Hepatocyte (in vitro differentiated cells): ENCODE data around the gene ASPHD2.

Experiments used
- EZH2 ChIP-seq: fragments of 200-600 bp; sonication (generic); IDR thresholded peaks from 2 replicates; pipeline ENCODE4 v1.6.1; 2016; ENCODE audit warnings: antibody characterized with exemption, mild to moderate bottlenecking, borderline replicate concordance
- EZH2phosphoT487 ChIP-seq: fragments of 200-600 bp; sonication (generic); IDR thresholded peaks from one replicate; pipeline ENCODE4 v1.6.1; 2018; ENCODE audit warnings: antibody characterized with exemption, mild to moderate bottlenecking, low read depth, moderate library complexity; ENCODE audit not compliant: unreplicated experiment, severe bottlenecking
- TF ChIP-seq, protein P1 (sequence below): fragments of 200-600 bp; sonication (generic); IDR thresholded peaks from 2 replicates; pipeline ENCODE4 v1.5.1; 2016; ENCODE audit warnings: antibody characterized with exemption, mild to moderate bottlenecking; ENCODE audit not compliant: poor library complexity

DNA sequence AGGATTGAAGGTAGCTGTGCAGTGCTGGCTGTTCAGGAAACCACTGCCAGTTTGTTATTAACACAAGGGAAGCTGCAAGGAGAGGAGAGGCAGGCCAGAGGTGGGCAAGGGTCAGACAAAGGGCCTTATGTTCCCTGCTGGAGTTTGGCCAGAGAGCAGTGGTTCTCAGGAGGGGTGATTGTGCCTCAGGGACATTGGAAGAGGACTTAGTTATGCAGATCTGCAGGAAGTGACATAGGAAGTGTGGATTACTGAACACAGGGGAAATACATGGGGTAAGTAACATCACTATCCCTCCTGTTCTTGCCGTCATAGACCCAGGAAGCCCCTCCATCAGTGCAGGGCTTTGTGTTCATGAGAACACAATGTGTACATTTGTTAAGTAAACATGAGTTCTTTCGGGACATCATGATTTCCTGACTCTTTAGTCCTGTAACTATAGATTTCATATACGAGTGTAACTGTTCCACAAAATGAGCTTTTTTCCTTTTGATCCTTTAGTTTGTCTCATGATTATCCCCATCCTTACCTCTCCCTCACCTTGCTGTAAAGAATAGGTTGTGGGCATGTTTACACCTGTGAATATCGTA lies 60.5 kb downstream of the ASPHD2 start:
- no peak for TF ChIP-seq EZH2
- no peak for TF ChIP-seq EZH2phosphoT487
- TF ChIP-seq, protein P1, sequence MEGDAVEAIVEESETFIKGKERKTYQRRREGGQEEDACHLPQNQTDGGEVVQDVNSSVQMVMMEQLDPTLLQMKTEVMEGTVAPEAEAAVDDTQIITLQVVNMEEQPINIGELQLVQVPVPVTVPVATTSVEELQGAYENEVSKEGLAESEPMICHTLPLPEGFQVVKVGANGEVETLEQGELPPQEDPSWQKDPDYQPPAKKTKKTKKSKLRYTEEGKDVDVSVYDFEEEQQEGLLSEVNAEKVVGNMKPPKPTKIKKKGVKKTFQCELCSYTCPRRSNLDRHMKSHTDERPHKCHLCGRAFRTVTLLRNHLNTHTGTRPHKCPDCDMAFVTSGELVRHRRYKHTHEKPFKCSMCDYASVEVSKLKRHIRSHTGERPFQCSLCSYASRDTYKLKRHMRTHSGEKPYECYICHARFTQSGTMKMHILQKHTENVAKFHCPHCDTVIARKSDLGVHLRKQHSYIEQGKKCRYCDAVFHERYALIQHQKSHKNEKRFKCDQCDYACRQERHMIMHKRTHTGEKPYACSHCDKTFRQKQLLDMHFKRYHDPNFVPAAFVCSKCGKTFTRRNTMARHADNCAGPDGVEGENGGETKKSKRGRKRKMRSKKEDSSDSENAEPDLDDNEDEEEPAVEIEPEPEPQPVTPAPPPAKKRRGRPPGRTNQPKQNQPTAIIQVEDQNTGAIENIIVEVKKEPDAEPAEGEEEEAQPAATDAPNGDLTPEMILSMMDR: no peak
